Midbrain (tissue), 1 donor: ENCODE data around the gene MRPL50.

ENCODE experiments used
- DNase-seq: peaks from one replicate; lab custom pipeline; 2025; lab: John Stamatoyannopoulos, UW

Gene MRPL50

GRCh38 chr9:101375546-101375945 is 22.9 kb downstream of the MRPL50 start:
- DNase-seq: no peak

GRCh38 chr9:101372327-101373118 is 25.9 kb downstream of the MRPL50 start:
- DNase-seq: no peak

- no peak for DNase-seq
Observed at GRCh38 chr9:101371813-101372212, 26.6 kb downstream of the MRPL50 start.

- no peak for DNase-seq
Observed at GRCh38 chr9:101369884-101370531, 28.4 kb downstream of the MRPL50 start.

- DNase-seq: no peak
Observed at GRCh38 chr9:101369286-101369685, 29.1 kb downstream of the MRPL50 start.

- no peak for DNase-seq
Observed at GRCh38 chr9:101367323-101367722, 31.1 kb downstream of the MRPL50 start.

- no peak for DNase-seq
Observed at GRCh38 chr9:101366038-101366756, 32.2 kb downstream of the MRPL50 start.

- no peak for DNase-seq
Observed at GRCh38 chr9:101365181-101365580, 33.2 kb downstream of the MRPL50 start.

GRCh38 chr9:101362450-101362849 is 36.0 kb downstream of the MRPL50 start:
- no peak for DNase-seq

GRCh38 chr9:101360647-101361046 is 37.8 kb downstream of the MRPL50 start:
- no peak for DNase-seq

GRCh38 chr9:101359679-101360078 is 38.7 kb downstream of the MRPL50 start:
- no peak for DNase-seq

- no peak for DNase-seq
Observed at GRCh38 chr9:101356619-101357018, 41.8 kb downstream of the MRPL50 start.

- DNase-seq: no peak
Observed at GRCh38 chr9:101354765-101355708, 43.4 kb downstream of the MRPL50 start.

GRCh38 chr9:101354143-101354764 is 44.2 kb downstream of the MRPL50 start:
- no peak for DNase-seq

- DNase-seq: no peak
Observed at GRCh38 chr9:101353683-101354082, 44.7 kb downstream of the MRPL50 start.

- no peak for DNase-seq
Observed at GRCh38 chr9:101352892-101353463, 45.4 kb downstream of the MRPL50 start.

GRCh38 chr9:101350285-101350684 is 48.1 kb downstream of the MRPL50 start:
- DNase-seq: no peak

GRCh38 chr9:101342595-101342994 is 55.8 kb downstream of the MRPL50 start:
- DNase-seq: no peak

- DNase-seq: no peak
Observed at GRCh38 chr9:101341958-101342357, 56.5 kb downstream of the MRPL50 start.
